Psoas muscle (tissue), 8 donors: ENCODE results near the gene VEGFA. TPM values are rescaled to one million over a fixed set of nuclear protein-coding genes. Genes with fewer than 3 reads are reported as not detected.

Experiments
- ATAC-seq, 4 donors: fragments of 200-7000 bp; cut with Tn5 transposase; one replicate each; pipeline ENCODE4 v1.9.1; 2020; ENCODE audit warnings: moderate library complexity in 3 of 4, mild to moderate bottlenecking in 2 of 4
- DNase-seq, 2 donors: peaks; one replicate each; pipeline ENCODE4 v3.0.0-alpha.2; 2020
- H3K27ac ChIP-seq: fragments of 200-600 bp; one replicate; pipeline ENCODE4 v1.8.0; 2022
- H3K27me3 ChIP-seq, 3 donors: fragments of 200-600 bp in 1 of 3; one replicate each; pipeline versions ENCODE4 v1.6.1 to v1.8.0; 2013 to 2022; ENCODE audit warnings: low read length in 2 of 3, mild to moderate bottlenecking in 2 of 3, moderate library complexity in 1 of 3; ENCODE audit not compliant: insufficient read depth in 3 of 3
- H3K36me3 ChIP-seq, 2 donors: fragments of 200-600 bp in 1 of 2; one replicate each; pipeline versions ENCODE4 v1.6.1 to v1.8.0; 2013 to 2022; ENCODE audit warnings: low read depth in 1 of 2, mild to moderate bottlenecking in 1 of 2, moderate library complexity in 1 of 2; ENCODE audit not compliant: insufficient read depth in 1 of 2
- H3K4me1 ChIP-seq: fragments of 200-600 bp; one replicate; pipeline ENCODE4 v1.8.0; 2022
- H3K4me3 ChIP-seq: fragments of 200-600 bp; one replicate; pipeline ENCODE4 v1.8.0; 2022; ENCODE audit warnings: mild to moderate bottlenecking
- H3K9me3 ChIP-seq: fragments of 200-600 bp; one replicate; pipeline ENCODE4 v1.8.0; 2022
- CTCF ChIP-seq: fragments of 200-600 bp; IDR thresholded peaks from one replicate; pipeline ENCODE4 v1.8.0; 2022; ENCODE audit warnings: antibody characterized with exemption
- WGBS, 3 donors: extraction: QIAGEN DNeasy Blood & Tissue Kit; methylation state at CpG; one replicate each; pipeline versions ENCODE4 v1.1.6 to v1.1.7; 2013; 5-methylcytosine and 5-hydroxymethylcytosine counted together
- intact Hi-C, 2 donors: fragments of 100-400 bp; cut with DNase I; formaldehyde crosslinking; loops; one replicate each; pipeline versions ENCODE4 v1.11.0 to v1.14.2; 2022
- polyA plus RNA-seq, 3 donors: library from polyadenylated mRNA; stranded (reverse); fragments of 200-250 nt; gene quantifications; one replicate each; pipeline ENCODE4 v1.2.3, GENCODE V29; 2013
- total RNA-seq, 4 donors: library from RNA; stranded (reverse); fragmentation: NEBNext Ultra II Directional in 2 of 4; extraction: Animal tissue kit (Norgen Biotek cat#: 25700) in 2 of 4; gene quantifications; one replicate each; pipeline versions ENCODE4 v1.2.1 to v1.2.4, GENCODE V29; 2021 to 2023
- donor health status: healthy with polysubstance abuse.
- donor health status: DM: no; HTN: no; CAD: no; lungs with moderate emphysema.
- donor health status: Bipolar disorder and iron deficiency.
- donor health status: healthy.
- donor health status: DM: yes; HTN: yes; CAD: no.
- donor health status: DM: no; HTN: no; CAD: no.
- donor health status: DM: no; HTN: no; CAD: no.
- donor health status: DM: yes; HTN: yes; CAD: no.

VEGFA gene
- total and polyA plus RNA-seq, 7 donors: 78.1 to 345 (median 132) TPM

- H3K36me3 ChIP-seq: peaks cover 13 to 93% of the 10 kb centered on the region in 2 donors
- WGBS, 3 donors: 79 to 80% (median 80%) methylated on average over 19 to 20 of the region's 20 CpGs
- peak overlapping the region; percentile 99 for H3K27ac ChIP-seq
- H3K9me3 ChIP-seq: no peaks in the 10 kb centered on the region
- intact Hi-C loops: no loop called here
- ATAC-seq (no peak), DNase-seq (no peak)
- no peaks in the 10 kb centered on the region for H3K27me3 ChIP-seq
- H3K4me3 ChIP-seq: no peak overlapping the region
- H3K4me1 ChIP-seq: peaks cover 36% of the 10 kb centered on the region
- TF ChIP-seq CTCF: no peak
These were observed 12.1 kb downstream of the VEGFA start for GRCh38 chr6:43781941-43782704.

GRCh38 chr6:43782764-43783513, 12.9 kb downstream of the VEGFA start:
- Histone ChIP-seq H3K4me3 (no peak overlapping the region), H3K4me1 (peaks cover 28% of the 10 kb centered on the region), H3K27me3 (no peaks in the 10 kb centered on the region), H3K27ac (peak overlapping the region; percentile 99), H3K9me3 (no peaks in the 10 kb centered on the region), H3K36me3 (peaks cover 8 to 85% of the 10 kb centered on the region in 2 donors)
- WGBS, 3 donors: 69 to 79% (median 71%) methylated on average over 11 of the region's 11 CpGs
- DNase-seq (no peak), ATAC-seq (peak in 3 of 4 donors; percentile 4 to 26 (median 24))
- intact Hi-C loops: no loop called here
- no peak for TF ChIP-seq CTCF

- intact Hi-C loops: no loop called here
- Histone ChIP-seq H3K4me1 (peaks cover 15% of the 10 kb centered on the region), H3K4me3 (no peak overlapping the region), H3K36me3 (peaks cover 8 to 72% of the 10 kb centered on the region in 2 donors), H3K27me3 (no peaks in the 10 kb centered on the region), H3K27ac (peak overlapping the region; percentile 99), H3K9me3 (no peaks in the 10 kb centered on the region)
- WGBS, 3 donors: 78 to 84% (median 82%) methylated on average over 26 of the region's 26 CpGs
- no peak for TF ChIP-seq CTCF
- DNase-seq (no peak), ATAC-seq (no peak)
These were observed 14.2 kb downstream of the VEGFA start for GRCh38 chr6:43784049-43784855.

- intact Hi-C loops: no loop called here
- H3K4me3 ChIP-seq: no peak overlapping the region
- peak overlapping the region; percentile 50 for H3K27ac ChIP-seq
- H3K27me3 ChIP-seq: no peaks in the 10 kb centered on the region
- H3K9me3 ChIP-seq: no peaks in the 10 kb centered on the region
- peaks cover 8 to 62% of the 10 kb centered on the region in 2 donors for H3K36me3 ChIP-seq
- peaks cover 5% of the 10 kb centered on the region for H3K4me1 ChIP-seq
- 73 to 83% (median 75%) methylated on average over 12 to 14 of the region's 14 CpGs for WGBS, 3 donors
- no peak for TF ChIP-seq CTCF
- DNase-seq (no peak), ATAC-seq (no peak)
These were observed 15.3 kb downstream of the VEGFA start for GRCh38 chr6:43785220-43785752.
